ENCODE measurements around the gene EYA2.
"Not testable (repeated sequence)": the region's sequence is repeated elsewhere in the genome, so short reads cannot be mapped to it uniquely, and the experiment has no call there.

The EYA2 gene

DNA sequence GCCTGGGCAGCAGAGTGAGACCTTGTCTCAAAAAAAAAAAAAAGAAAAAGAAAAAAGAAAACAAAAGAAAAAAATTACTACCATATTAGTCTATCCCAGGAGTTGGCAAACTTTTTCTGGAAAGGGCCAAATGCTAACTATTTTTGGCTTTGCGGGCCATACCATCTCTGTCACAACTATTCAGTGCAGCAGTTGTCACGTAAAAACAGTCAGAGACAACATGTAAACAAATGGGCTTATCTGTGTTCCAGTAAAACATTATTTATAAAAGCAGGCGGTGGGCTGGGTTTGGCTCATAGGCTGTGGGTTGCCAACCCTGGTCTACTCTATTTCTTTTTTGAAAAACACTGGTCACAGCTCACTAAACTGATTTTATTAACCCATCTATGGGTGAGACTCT lies 53.4 kb downstream of the EYA2 start:
- Histone ChIP-seq H3K36me3 (no peaks in the 10 kb centered on the region), H3K4me1 (peaks cover 23% of the 10 kb centered on the region), H3K27ac (no peak overlapping the region), H3K27me3 (no peaks in the 10 kb centered on the region), H3K4me2 (no peak overlapping the region), H3K9ac (no peak overlapping the region), H3K4me3 (no peak overlapping the region), H3K9me3 (no peaks in the 10 kb centered on the region), H4K20me1 (no peaks in the 10 kb centered on the region)
- TF ChIP-seq Cebpa-rat (IDR thresholded peaks at IDR 0.05) = no peak

DNA sequence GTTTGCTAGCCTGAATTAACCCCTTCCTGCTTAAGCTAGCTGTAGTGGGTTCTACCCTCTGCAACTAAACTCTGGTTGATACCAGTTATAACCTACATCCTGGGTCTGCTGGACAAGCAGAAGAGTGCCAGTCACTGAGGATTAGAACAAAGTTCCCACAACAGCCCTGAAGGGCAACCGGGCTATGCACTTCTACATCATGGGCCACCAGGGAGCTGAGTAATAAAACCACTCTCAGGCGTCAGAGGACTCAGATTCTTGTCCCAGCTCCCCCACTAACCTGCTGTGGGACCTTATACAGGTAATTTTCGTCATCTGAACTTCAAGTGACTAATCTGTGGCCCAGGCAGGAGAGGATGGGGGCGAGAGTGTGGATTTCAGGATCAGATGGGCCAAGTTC lies 56.8 kb downstream of the EYA2 start:
- Histone ChIP-seq H3K36me3 (no peaks in the 10 kb centered on the region), H4K20me1 (no peaks in the 10 kb centered on the region), H3K4me3 (no peak overlapping the region), H3K9ac (no peak overlapping the region), H3K27me3 (no peaks in the 10 kb centered on the region), H3K4me1 (peaks cover 30% of the 10 kb centered on the region), H3K9me3 (peaks cover 7% of the 10 kb centered on the region; the same call in 1 of the 2 replicates), H3K27ac (no peak overlapping the region), H3K4me2 (no peak overlapping the region)
- no peak for TF ChIP-seq Cebpa-rat (IDR thresholded peaks at IDR 0.05)

DNA sequence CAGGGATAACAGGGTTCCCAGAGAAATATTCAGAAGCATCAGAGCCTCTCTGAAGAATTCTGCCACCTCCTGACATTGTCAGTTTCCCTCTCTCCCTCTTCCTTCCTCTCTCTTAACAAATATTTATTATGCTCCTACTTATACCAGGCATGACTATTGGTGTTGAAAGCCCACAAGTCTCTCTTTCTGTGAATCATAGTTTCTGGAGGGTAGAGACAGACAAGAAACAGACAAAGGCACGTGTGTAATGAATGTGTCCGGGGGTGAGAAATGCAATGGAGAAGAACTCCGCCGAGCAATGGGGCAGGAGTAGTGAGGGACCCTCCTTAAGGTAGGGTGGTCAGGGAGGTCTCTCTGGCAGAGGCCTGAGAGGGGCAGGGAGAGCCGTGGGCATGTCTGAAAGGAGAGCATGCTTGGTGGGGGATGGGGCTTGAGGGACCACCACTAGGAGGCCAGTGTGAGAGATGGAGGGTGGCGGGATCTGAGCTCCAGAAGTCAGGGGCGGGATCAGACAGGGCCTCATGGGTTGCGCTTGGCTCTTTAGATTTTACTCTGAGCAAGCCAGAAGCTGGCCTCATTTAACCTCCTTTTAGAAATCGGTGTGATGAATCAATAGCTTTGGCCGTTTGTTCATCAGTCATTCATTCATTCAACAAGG lies 57.3 kb downstream of the EYA2 start:
- H4K20me1 ChIP-seq = no peaks in the 10 kb centered on the region
- no peaks in the 10 kb centered on the region for H3K27me3 ChIP-seq
- no peak overlapping the region for H3K27ac ChIP-seq
- H3K4me1 ChIP-seq = peaks cover 24% of the 10 kb centered on the region
- peaks cover 13% of the 10 kb centered on the region; the same call in 1 of the 2 replicates for H3K9me3 ChIP-seq
- H3K4me2 ChIP-seq = no peak overlapping the region
- no peak overlapping the region for H3K4me3 ChIP-seq
- H3K9ac ChIP-seq = no peak overlapping the region
- H3K36me3 ChIP-seq = no peaks in the 10 kb centered on the region
- no peak for TF ChIP-seq Cebpa-rat (IDR thresholded peaks at IDR 0.05)

DNA sequence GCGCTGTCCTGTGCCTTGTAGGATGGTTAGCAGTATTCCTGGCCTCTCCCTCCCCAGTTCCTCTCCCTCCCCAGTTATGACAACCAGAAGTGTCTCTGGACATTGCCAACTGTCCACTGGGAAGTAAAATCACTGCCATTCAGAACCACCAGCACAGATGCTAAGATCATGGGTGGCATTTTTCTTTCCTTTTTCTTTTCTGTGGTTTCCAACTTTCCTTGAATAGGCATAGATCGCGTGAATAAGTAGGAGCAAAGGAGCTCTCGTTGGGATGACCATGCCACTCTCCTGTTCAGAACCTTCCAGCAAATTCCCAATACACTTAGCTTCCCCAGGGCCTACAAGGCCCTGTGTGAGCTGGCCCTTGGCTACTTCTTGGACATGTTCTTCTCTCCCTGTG lies 59.0 kb downstream of the EYA2 start:
- 0 out of 2 replicates have a peak overlapping the region, but pooled peaks have one; percentile 70 for H3K4me2 ChIP-seq
- H4K20me1 ChIP-seq = no peaks in the 10 kb centered on the region
- H3K36me3 ChIP-seq = no peaks in the 10 kb centered on the region
- H3K9ac ChIP-seq = no peak overlapping the region
- peaks cover 16% of the 10 kb centered on the region; the same call in 1 of the 2 replicates for H3K9me3 ChIP-seq
- H3K27me3 ChIP-seq = no peaks in the 10 kb centered on the region
- no peak for TF ChIP-seq Cebpa-rat (IDR thresholded peaks at IDR 0.05)
- H3K4me1 ChIP-seq = peaks cover 21% of the 10 kb centered on the region
- no peak overlapping the region for H3K4me3 ChIP-seq
- no peak overlapping the region for H3K27ac ChIP-seq

DNA sequence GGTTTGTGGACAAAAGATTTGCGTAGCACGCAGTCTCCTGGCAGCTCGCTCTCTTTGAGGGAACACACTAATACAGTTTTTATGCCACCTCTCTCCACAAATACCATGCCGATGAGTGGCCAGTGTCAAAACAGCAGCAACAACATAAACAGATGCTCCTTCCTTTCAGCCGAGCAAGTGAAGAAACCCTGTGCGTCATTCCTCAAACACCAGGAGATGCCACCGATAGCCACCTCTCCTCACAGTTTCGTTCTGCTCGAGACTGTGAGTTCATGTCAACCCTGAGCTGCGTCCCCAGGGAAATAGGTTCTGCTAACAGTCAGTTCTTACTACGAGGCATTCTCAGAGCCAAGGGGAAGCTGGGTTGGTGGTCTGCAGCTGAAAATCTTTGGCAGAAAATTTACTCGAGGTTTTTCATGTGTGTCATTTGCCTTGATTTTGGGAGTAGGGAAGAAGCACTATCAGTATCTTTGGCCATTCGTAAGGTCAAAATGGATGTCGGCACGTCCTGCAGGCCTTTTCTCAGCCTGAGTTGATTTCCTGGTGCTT lies 59.9 kb downstream of the EYA2 start:
- H3K27me3 ChIP-seq = no peaks in the 10 kb centered on the region
- TF ChIP-seq Cebpa-rat (IDR thresholded peaks at IDR 0.05) = no peak
- peaks cover 21% of the 10 kb centered on the region for H3K4me1 ChIP-seq
- peaks cover 16% of the 10 kb centered on the region; the same call in 1 of the 2 replicates for H3K9me3 ChIP-seq
- H4K20me1 ChIP-seq = no peaks in the 10 kb centered on the region
- no peak overlapping the region for H3K4me3 ChIP-seq
- no peak overlapping the region; the same call in 1 of the 2 replicates for H3K9ac ChIP-seq
- H3K36me3 ChIP-seq = no peaks in the 10 kb centered on the region
- H3K27ac ChIP-seq = 0 out of 2 replicates have a peak overlapping the region, but pooled peaks have one; percentile 44
- peak overlapping the region; percentile 70 for H3K4me2 ChIP-seq

GRCh38 chr20:46955601-46956556 lies 61.2 kb downstream of the EYA2 start:
- H3K9me3 ChIP-seq = peaks cover 16% of the 10 kb centered on the region; the same call in 1 of the 2 replicates
- no peaks in the 10 kb centered on the region for H4K20me1 ChIP-seq
- no peak overlapping the region for H3K4me2 ChIP-seq
- peaks cover 21% of the 10 kb centered on the region for H3K4me1 ChIP-seq
- no peak for TF ChIP-seq Cebpa-rat (IDR thresholded peaks at IDR 0.05)
- no peaks in the 10 kb centered on the region for H3K27me3 ChIP-seq
- no peaks in the 10 kb centered on the region for H3K36me3 ChIP-seq
- no peak overlapping the region for H3K27ac ChIP-seq
- no peak overlapping the region for H3K4me3 ChIP-seq
- H3K9ac ChIP-seq = no peak overlapping the region

GRCh38 chr20:46959081-46959692 lies 64.5 kb downstream of the EYA2 start:
- H3K4me2 ChIP-seq = no peak overlapping the region

DNA sequence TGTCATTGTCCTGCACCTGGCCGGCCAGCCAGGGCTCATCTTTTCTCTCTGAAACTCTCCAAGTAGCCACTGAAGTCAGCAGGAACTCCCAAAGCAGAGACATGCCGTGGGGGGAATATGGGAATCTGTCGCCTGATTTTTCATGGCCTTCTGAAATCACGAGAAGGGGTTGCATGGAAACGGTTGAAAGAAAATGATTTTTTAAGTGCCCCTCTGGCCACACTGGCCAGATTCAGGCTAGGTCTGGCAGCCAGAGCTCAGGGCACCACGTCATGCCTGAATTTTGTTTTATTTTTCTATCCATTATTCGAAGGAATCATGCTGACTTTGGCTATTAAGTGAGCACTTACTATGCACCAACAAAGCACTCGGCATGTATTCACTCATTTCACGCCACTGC lies 65.2 kb downstream of the EYA2 start:
- TF ChIP-seq Cebpa-rat (IDR thresholded peaks at IDR 0.05) = no peak
- H3K9me3 ChIP-seq = peaks cover 16% of the 10 kb centered on the region; the same call in 1 of the 2 replicates
- no peak overlapping the region for H3K9ac ChIP-seq
- H3K36me3 ChIP-seq = no peaks in the 10 kb centered on the region
- H4K20me1 ChIP-seq = no peaks in the 10 kb centered on the region
- H3K4me2 ChIP-seq = no peak overlapping the region
- no peak overlapping the region for H3K27ac ChIP-seq
- no peak overlapping the region for H3K4me3 ChIP-seq
- H3K4me1 ChIP-seq = peaks cover 27% of the 10 kb centered on the region
- no peaks in the 10 kb centered on the region for H3K27me3 ChIP-seq

More at GRCh38 chr20:46959081-46959692, 64.5 kb downstream of the EYA2 start:
- Histone ChIP-seq H3K9me3 (peaks cover 16% of the 10 kb centered on the region; the same call in 1 of the 2 replicates), H3K9ac (no peak overlapping the region), H3K27ac (no peak overlapping the region), H3K4me1 (peaks cover 29% of the 10 kb centered on the region), H3K4me3 (no peak overlapping the region), H3K27me3 (no peaks in the 10 kb centered on the region), H3K36me3 (no peaks in the 10 kb centered on the region), H4K20me1 (no peaks in the 10 kb centered on the region)
- TF ChIP-seq Cebpa-rat (IDR thresholded peaks at IDR 0.05) = no peak

- peaks cover 16% of the 10 kb centered on the region; the same call in 1 of the 2 replicates for H3K9me3 ChIP-seq
- no peak overlapping the region for H3K4me2 ChIP-seq
- H3K4me1 ChIP-seq = peaks cover 20% of the 10 kb centered on the region
- no peak overlapping the region for H3K27ac ChIP-seq
- no peak overlapping the region for H3K9ac ChIP-seq
- no peaks in the 10 kb centered on the region for H3K27me3 ChIP-seq
- no peaks in the 10 kb centered on the region for H3K36me3 ChIP-seq
- H4K20me1 ChIP-seq = no peaks in the 10 kb centered on the region
- no peak for TF ChIP-seq Cebpa-rat (IDR thresholded peaks at IDR 0.05)
- no peak overlapping the region for H3K4me3 ChIP-seq
Observed at GRCh38 chr20:46960536-46960935, 65.9 kb downstream of the EYA2 start.

DNA sequence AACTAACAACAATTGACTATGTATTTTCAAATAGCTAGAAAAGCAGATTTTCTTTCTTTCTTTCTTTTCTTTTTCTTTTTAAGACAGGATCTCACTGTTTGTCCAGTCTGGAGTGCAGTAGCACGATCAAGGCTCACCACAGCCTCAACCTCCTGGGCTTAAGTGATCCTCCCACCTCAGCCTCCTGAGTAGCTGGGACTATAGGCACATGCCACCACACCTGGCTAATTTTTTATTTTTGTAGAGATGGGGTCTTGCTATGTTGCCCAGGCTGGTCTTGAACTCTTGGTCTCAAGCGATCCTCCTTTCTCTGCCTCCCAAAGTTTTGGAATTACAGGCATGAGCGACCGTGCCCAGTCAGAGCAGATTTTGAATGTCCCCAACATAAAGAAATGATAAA lies 67.3 kb downstream of the EYA2 start:
- not testable (repeated sequence) for H3K27ac ChIP-seq, H3K9ac ChIP-seq, H3K4me2 ChIP-seq, H3K4me3 ChIP-seq, H3K27me3 ChIP-seq, H3K9me3 ChIP-seq, H4K20me1 ChIP-seq, H3K36me3 ChIP-seq
- peaks cover 20% of the 10 kb centered on the region for H3K4me1 ChIP-seq
